ENCODE measurements around the gene CENPP.
A peak's percentile ranks its signal among the peaks of the same experiment; 100 is the strongest.

- TF ChIP-seq CTCF (IDR thresholded peaks at IDR 0.05) (peak in 2 of 6 experiments; percentile 28 to 31), POLR2A (IDR thresholded peaks at IDR 0.05) (no peak)
Measured at GRCh38 chr9:92342825-92343488, 17.2 kb downstream of the CENPP start.
